ENCODE measurements around the gene NOTO.

- TF ChIP-seq POLR2A (IDR thresholded peaks at IDR 0.05) (no peak), CTCF (IDR thresholded peaks at IDR 0.05) (no peak)
These were observed 56.9 kb downstream of the NOTO start for GRCh38 chr2:73259276-73259675.

Data from esophagus squamous epithelium (tissue), 4 donors.